H1 (cell line): ENCODE measurements around the gene PRKD1.

Experiments used
- POLR2A ChIP-seq, 2 experiments: IDR thresholded peaks; 1 replicate in 1 of 2; 2 replicates in 1 of 2; pipeline ENCODE4 v1.6.1; 2011; ENCODE audit warnings: low read depth in 2 of 2, low read length in 2 of 2, mild to moderate bottlenecking in 2 of 2; ENCODE audit errors: control extremely low read depth in 1 of 2
- TF ChIP-seq, protein P1 (sequence below), 3 experiments: IDR thresholded peaks; 1 replicate in 2 of 3; 2 replicates in 1 of 3; pipeline versions ENCODE4 v1.5.1 to v1.6.1; 2011; ENCODE audit warnings: low read length in 3 of 3, mild to moderate bottlenecking in 3 of 3, inconsistent platforms in 2 of 3, low read depth in 1 of 3, moderate library complexity in 1 of 3; ENCODE audit not compliant: insufficient read depth in 1 of 3; ENCODE audit errors: control extremely low read depth in 1 of 3

DNA sequence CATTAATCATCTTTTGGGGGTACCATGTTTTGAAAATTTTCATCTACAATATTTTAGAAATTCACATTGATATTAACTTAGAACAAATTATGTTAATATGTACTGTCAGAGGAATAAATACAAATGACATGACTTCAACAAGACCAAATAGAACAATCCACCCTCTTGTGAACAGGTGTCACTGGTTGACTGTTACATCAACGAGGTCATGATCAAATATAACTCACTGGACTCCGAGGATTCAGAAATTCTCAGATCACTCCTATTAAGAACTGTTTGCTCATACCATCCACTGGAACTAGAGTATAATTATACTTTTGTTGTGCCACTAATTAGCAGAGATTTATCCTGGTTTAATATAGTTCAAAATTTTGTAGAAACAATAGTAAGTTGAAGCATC, 318.8 kb downstream of the PRKD1 start:
- TF ChIP-seq, protein P1, sequence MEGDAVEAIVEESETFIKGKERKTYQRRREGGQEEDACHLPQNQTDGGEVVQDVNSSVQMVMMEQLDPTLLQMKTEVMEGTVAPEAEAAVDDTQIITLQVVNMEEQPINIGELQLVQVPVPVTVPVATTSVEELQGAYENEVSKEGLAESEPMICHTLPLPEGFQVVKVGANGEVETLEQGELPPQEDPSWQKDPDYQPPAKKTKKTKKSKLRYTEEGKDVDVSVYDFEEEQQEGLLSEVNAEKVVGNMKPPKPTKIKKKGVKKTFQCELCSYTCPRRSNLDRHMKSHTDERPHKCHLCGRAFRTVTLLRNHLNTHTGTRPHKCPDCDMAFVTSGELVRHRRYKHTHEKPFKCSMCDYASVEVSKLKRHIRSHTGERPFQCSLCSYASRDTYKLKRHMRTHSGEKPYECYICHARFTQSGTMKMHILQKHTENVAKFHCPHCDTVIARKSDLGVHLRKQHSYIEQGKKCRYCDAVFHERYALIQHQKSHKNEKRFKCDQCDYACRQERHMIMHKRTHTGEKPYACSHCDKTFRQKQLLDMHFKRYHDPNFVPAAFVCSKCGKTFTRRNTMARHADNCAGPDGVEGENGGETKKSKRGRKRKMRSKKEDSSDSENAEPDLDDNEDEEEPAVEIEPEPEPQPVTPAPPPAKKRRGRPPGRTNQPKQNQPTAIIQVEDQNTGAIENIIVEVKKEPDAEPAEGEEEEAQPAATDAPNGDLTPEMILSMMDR (IDR thresholded peaks at IDR 0.05; ENCODE audit: control extremely low read depth in 1 of 3, insufficient read depth in 1 of 3, low read depth in 1 of 3, low read length in 3 of 3): no peak
- TF ChIP-seq POLR2A (IDR thresholded peaks at IDR 0.05; ENCODE audit: control extremely low read depth in 1 of 2, low read depth in 2 of 2, low read length in 2 of 2): no peak
